HCT116 (cell line): ENCODE results near the gene TRPV5. TPM values are rescaled to one million over a fixed set of nuclear protein-coding genes. Genes with fewer than 3 reads are reported as not detected.

Experiments
- ATAC-seq: fragments of 200-7000 bp; cut with Tn5 transposase; 2 replicates; pipeline ENCODE4 v1.9.1; 2020; ENCODE audit warnings: mild to moderate bottlenecking, moderate library complexity
- BruUV-seq: library from RNA; stranded (reverse); fragments of 400-500 nt; replicated peaks from 2 replicates; lab custom pipeline; 2021; lab: Mats Ljungman, UMichigan
- CTCF ChIA-PET: fragments of 300-600 bp; sonication (Branson Sonifier 250); formaldehyde crosslinking; loops from one replicate; lab custom pipeline; 2021; ENCODE audit warnings: antibody characterized with exemption; lab: Charles Lee
- POLR2A ChIA-PET: fragments of 300-600, 350-600 bp; sonication (Branson Sonifier 250); formaldehyde crosslinking; loops from one replicate; lab custom pipeline; 2021; ENCODE audit warnings: antibody characterized with exemption; lab: Charles Lee
- RAD21 ChIA-PET, 2 experiments: fragments of 300-600 bp; sonication (Branson Sonifier 250); formaldehyde crosslinking; loops; one replicate each; lab custom pipeline; 2023; ENCODE audit warnings: low total read pairs in 2 of 2; ENCODE audit not compliant: uncharacterized antibody in 2 of 2, unreplicated experiment in 2 of 2, low non-redundant PET in 1 of 2; lab: Charles Lee
- DNase-seq: peaks from one replicate; pipeline ENCODE4 v3.0.0-alpha.2; 2010; ENCODE audit warnings: low read depth, low spot score
- H2AFZ ChIP-seq: fragments of 200-600 bp; shearing (Covaris generic), sonication (generic); 2 replicates; pipeline ENCODE4 v1.6.1; 2017; ENCODE audit warnings: low read depth, mixed run types, mixed read lengths, antibody characterized with exemption, low read length; ENCODE audit not compliant: poor library complexity, severe bottlenecking
- H3K27ac ChIP-seq: 2 replicates; pipeline ENCODE4 v1.5.1; 2012; ENCODE audit warnings: low read depth, low read length
- H3K27me3 ChIP-seq: fragments of 200-600 bp; sonication (generic); 2 replicates; pipeline ENCODE4 v1.6.1; 2016; ENCODE audit warnings: mixed run types, low read length, mixed read lengths; ENCODE audit not compliant: insufficient read depth
- H3K36me3 ChIP-seq, 2 experiments: fragments of 200-500 bp in 1 of 2; fragments of 200-600 bp in 1 of 2; sonication (Bioruptor generic) in 1 of 2; sonication (generic) in 1 of 2; 2 replicates each; pipeline versions ENCODE4 v1.5.1 to v1.6.1; 2014 to 2016; ENCODE audit warnings: low read length in 2 of 2, inconsistent platforms in 1 of 2, mixed read lengths in 1 of 2, mixed run types in 1 of 2; ENCODE audit not compliant: insufficient read depth in 2 of 2, control insufficient read depth in 1 of 2
- H3K4me1 ChIP-seq, 2 experiments: fragments of 200-600 bp in 1 of 2; sonication (generic) in 1 of 2; 2 replicates each; pipeline versions ENCODE4 v1.5.1 to v1.6.1; 2012 to 2017; ENCODE audit warnings: low read length in 2 of 2, inconsistent platforms in 1 of 2, mild to moderate bottlenecking in 1 of 2, mixed read lengths in 1 of 2, mixed run types in 1 of 2, moderate library complexity in 1 of 2; ENCODE audit not compliant: insufficient read depth in 2 of 2, control insufficient read depth in 1 of 2
- H3K4me2 ChIP-seq: fragments of 200-600 bp; sonication (generic); 2 replicates; pipeline ENCODE4 v1.6.1; 2017; ENCODE audit warnings: mixed run types, low read length, mixed read lengths
- H3K4me3 ChIP-seq, 2 experiments: fragments of 200-600 bp in 1 of 2; sonication (generic) in 1 of 2; replicated peaks in 1 of 2; 2 replicates each; pipeline ENCODE4 v1.5.1; 2011 to 2016; ENCODE audit warnings: low read length in 2 of 2, control low read depth in 1 of 2, low read depth in 1 of 2, mild to moderate bottlenecking in 1 of 2, mixed read lengths in 1 of 2, mixed run types in 1 of 2
- H3K79me2 ChIP-seq: fragments of 200-600 bp; sonication (generic); 2 replicates; pipeline ENCODE4 v1.6.1; 2017; ENCODE audit warnings: mild to moderate bottlenecking, mixed run types, low read length, moderate library complexity, mixed read lengths; ENCODE audit not compliant: insufficient read depth
- H3K9ac ChIP-seq: fragments of 200-600 bp; sonication (generic); 2 replicates; pipeline ENCODE4 v1.6.1; 2016; ENCODE audit warnings: low read length, mixed read lengths
- H3K9me2 ChIP-seq: fragments of 200-600 bp; sonication (generic), shearing (Covaris generic); 2 replicates; pipeline ENCODE4 v1.6.1; 2017; ENCODE audit warnings: mixed run types, mild to moderate bottlenecking, moderate library complexity; ENCODE audit not compliant: insufficient read depth
- H3K9me3 ChIP-seq, 2 experiments: fragments of 200-500 bp in 1 of 2; fragments of 200-600 bp in 1 of 2; sonication (Bioruptor generic) in 1 of 2; sonication (generic) in 1 of 2; 2 replicates each; pipeline ENCODE4 v1.6.1; 2014 to 2017; ENCODE audit warnings: low read length in 2 of 2, mixed read lengths in 2 of 2, inconsistent platforms in 1 of 2, low read depth in 1 of 2, mild to moderate bottlenecking in 1 of 2, mixed run types in 1 of 2, moderate library complexity in 1 of 2; ENCODE audit not compliant: control insufficient read depth in 1 of 2, insufficient read depth in 1 of 2
- H4K20me1 ChIP-seq: fragments of 200-600 bp; sonication (generic), shearing (Covaris generic); 2 replicates; pipeline ENCODE4 v1.6.1; 2017; ENCODE audit warnings: mixed run types, mild to moderate bottlenecking, moderate library complexity; ENCODE audit not compliant: insufficient read depth
- CBX3 ChIP-seq: IDR thresholded peaks from 2 replicates; pipeline ENCODE4 v1.6.1; 2012; ENCODE audit warnings: low read depth
- CEBPB ChIP-seq: IDR thresholded peaks from 2 replicates; pipeline ENCODE4 v1.6.1; 2012; ENCODE audit warnings: low read depth
- EZH2 ChIP-seq: fragments of 200-600 bp; sonication (generic); IDR thresholded peaks from 2 replicates; pipeline ENCODE4 v1.6.1; 2017; ENCODE audit warnings: antibody characterized with exemption, mixed run types
- EZH2phosphoT487 ChIP-seq: fragments of 200-600 bp; IDR thresholded peaks from 2 replicates; pipeline ENCODE4 v1.6.1; 2018; ENCODE audit warnings: antibody characterized with exemption, borderline replicate concordance
- FOSL1 ChIP-seq: IDR thresholded peaks from 2 replicates; pipeline ENCODE4 v1.6.1; 2012; ENCODE audit warnings: low read depth
- JUND ChIP-seq: IDR thresholded peaks from 2 replicates; pipeline ENCODE4 v1.6.1; 2012
- POLR2A ChIP-seq: IDR thresholded peaks from 2 replicates; pipeline ENCODE4 v1.7.0; 2011; ENCODE audit warnings: borderline replicate concordance; ENCODE audit not compliant: insufficient read depth, insufficient read length; ENCODE audit errors: extremely low read depth
- RAD21 ChIP-seq: IDR thresholded peaks from 2 replicates; pipeline ENCODE4 v1.6.1; 2012; ENCODE audit warnings: low read depth, mild to moderate bottlenecking
- SIN3A ChIP-seq: IDR thresholded peaks from 2 replicates; pipeline ENCODE4 v1.6.1; 2012; ENCODE audit warnings: low read depth
- SP1 ChIP-seq: IDR thresholded peaks from 2 replicates; pipeline ENCODE4 v1.6.1; 2012; ENCODE audit warnings: low read depth
- SRF ChIP-seq: IDR thresholded peaks from 2 replicates; pipeline ENCODE4 v1.6.1; 2012; ENCODE audit warnings: low read depth
- TCF7L2 ChIP-seq: IDR thresholded peaks from 2 replicates; pipeline ENCODE4 v1.7.0; 2011; ENCODE audit warnings: borderline replicate concordance, inconsistent platforms; ENCODE audit not compliant: insufficient read depth, insufficient read length; ENCODE audit errors: extremely low read depth
- YY1 ChIP-seq: IDR thresholded peaks from 2 replicates; pipeline ENCODE4 v1.6.1; 2011; ENCODE audit warnings: low read length, low read depth, moderate library complexity, mild to moderate bottlenecking; ENCODE audit not compliant: insufficient replicate concordance; ENCODE audit errors: extremely low read depth
- ZBTB33 ChIP-seq: IDR thresholded peaks from 2 replicates; pipeline ENCODE4 v1.6.1; 2011; ENCODE audit warnings: mild to moderate bottlenecking, low read length, moderate library complexity; ENCODE audit not compliant: insufficient replicate concordance; ENCODE audit errors: extremely low read depth
- ZFX ChIP-seq: fragments of 450-650 bp; IDR thresholded peaks from 2 replicates; pipeline ENCODE4 v1.6.1; 2017
- ZNF274 ChIP-seq: fragments of 200-500 bp; sonication (Bioruptor generic); IDR thresholded peaks from 2 replicates; pipeline ENCODE4 v1.6.1; 2014; ENCODE audit warnings: mild to moderate bottlenecking, low read depth, low read length, inconsistent platforms
- intact Hi-C: fragments of 100-400 bp; cut with micrococcal nuclease; formaldehyde crosslinking; loops from 2 replicates; pipeline ENCODE4 v1.10.0; 2022
- total RNA-seq: library from RNA; stranded (reverse); gene quantifications from one replicate; pipeline ENCODE4 v1.2.1, GENCODE V29; 2021; ENCODE audit not compliant: unreplicated experiment
- TF ChIP-seq, protein P1 (sequence below): IDR thresholded peaks from 2 replicates; pipeline ENCODE4 v1.6.1; 2012; ENCODE audit warnings: low read depth
- TF ChIP-seq, protein P2 (sequence below), 3 experiments: fragments of 200-600 bp in 1 of 3; sonication (generic) in 1 of 3; IDR thresholded peaks in 2 of 3; conservative IDR thresholded peaks in 1 of 3; 2 replicates each; pipeline ENCODE4 v1.5.1; 2012 to 2017; ENCODE audit warnings: low read depth in 2 of 3, low read length in 2 of 3, antibody characterized with exemption in 1 of 3, borderline replicate concordance in 1 of 3, control low read depth in 1 of 3, mild to moderate bottlenecking in 1 of 3, mixed read lengths in 1 of 3, mixed run types in 1 of 3, moderate library complexity in 1 of 3; ENCODE audit not compliant: insufficient read depth in 1 of 3
- TF ChIP-seq, protein P3 (sequence below): IDR thresholded peaks from 2 replicates; pipeline ENCODE4 v1.6.1; 2012

TRPV5 gene
- total RNA-seq, 1 experiment from 2014 or later, result not detected

GRCh38 chr7:142890874-142891485 lies 42.6 kb downstream of the TRPV5 start:
- Histone ChIP-seq H3K4me3 (no peak overlapping the region), H3K4me1 (peaks cover 1% of the 10 kb centered on the region in 2 experiments; a peak in 3 of 4 replicates), H3K9me3 (no peaks in the 10 kb centered on the region), H3K9ac (no peak overlapping the region), H3K9me2 (no peaks in the 10 kb centered on the region), H3K79me2 (no peaks in the 10 kb centered on the region), H2AFZ (no peak overlapping the region), H3K4me2 (no peak overlapping the region), H3K27me3 (peaks cover 9% of the 10 kb centered on the region; the same call in 1 of the 2 replicates), H4K20me1 (no peaks in the 10 kb centered on the region), H3K36me3 (no peaks in the 10 kb centered on the region), H3K27ac (no peak overlapping the region)
- ATAC-seq (no peak), DNase-seq (no peak)
- intact Hi-C loops, result no loop called here
- CTCF ChIA-PET, result no interaction called here
- POLR2A ChIA-PET, result no interaction called here
- RAD21 ChIA-PET, result no interaction called here
- no peak for TF ChIP-seq FOSL1
- TF ChIP-seq, protein P1, sequence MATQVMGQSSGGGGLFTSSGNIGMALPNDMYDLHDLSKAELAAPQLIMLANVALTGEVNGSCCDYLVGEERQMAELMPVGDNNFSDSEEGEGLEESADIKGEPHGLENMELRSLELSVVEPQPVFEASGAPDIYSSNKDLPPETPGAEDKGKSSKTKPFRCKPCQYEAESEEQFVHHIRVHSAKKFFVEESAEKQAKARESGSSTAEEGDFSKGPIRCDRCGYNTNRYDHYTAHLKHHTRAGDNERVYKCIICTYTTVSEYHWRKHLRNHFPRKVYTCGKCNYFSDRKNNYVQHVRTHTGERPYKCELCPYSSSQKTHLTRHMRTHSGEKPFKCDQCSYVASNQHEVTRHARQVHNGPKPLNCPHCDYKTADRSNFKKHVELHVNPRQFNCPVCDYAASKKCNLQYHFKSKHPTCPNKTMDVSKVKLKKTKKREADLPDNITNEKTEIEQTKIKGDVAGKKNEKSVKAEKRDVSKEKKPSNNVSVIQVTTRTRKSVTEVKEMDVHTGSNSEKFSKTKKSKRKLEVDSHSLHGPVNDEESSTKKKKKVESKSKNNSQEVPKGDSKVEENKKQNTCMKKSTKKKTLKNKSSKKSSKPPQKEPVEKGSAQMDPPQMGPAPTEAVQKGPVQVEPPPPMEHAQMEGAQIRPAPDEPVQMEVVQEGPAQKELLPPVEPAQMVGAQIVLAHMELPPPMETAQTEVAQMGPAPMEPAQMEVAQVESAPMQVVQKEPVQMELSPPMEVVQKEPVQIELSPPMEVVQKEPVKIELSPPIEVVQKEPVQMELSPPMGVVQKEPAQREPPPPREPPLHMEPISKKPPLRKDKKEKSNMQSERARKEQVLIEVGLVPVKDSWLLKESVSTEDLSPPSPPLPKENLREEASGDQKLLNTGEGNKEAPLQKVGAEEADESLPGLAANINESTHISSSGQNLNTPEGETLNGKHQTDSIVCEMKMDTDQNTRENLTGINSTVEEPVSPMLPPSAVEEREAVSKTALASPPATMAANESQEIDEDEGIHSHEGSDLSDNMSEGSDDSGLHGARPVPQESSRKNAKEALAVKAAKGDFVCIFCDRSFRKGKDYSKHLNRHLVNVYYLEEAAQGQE, result no peak
- TF ChIP-seq YY1, result no peak
- no peak for TF ChIP-seq SP1
- TF ChIP-seq TCF7L2, result no peak
- no peak for TF ChIP-seq ZFX
- no peak for TF ChIP-seq RAD21
- no peak for TF ChIP-seq SRF
- no peak for TF ChIP-seq EZH2phosphoT487
- no peak for TF ChIP-seq POLR2A
- TF ChIP-seq, protein P2, sequence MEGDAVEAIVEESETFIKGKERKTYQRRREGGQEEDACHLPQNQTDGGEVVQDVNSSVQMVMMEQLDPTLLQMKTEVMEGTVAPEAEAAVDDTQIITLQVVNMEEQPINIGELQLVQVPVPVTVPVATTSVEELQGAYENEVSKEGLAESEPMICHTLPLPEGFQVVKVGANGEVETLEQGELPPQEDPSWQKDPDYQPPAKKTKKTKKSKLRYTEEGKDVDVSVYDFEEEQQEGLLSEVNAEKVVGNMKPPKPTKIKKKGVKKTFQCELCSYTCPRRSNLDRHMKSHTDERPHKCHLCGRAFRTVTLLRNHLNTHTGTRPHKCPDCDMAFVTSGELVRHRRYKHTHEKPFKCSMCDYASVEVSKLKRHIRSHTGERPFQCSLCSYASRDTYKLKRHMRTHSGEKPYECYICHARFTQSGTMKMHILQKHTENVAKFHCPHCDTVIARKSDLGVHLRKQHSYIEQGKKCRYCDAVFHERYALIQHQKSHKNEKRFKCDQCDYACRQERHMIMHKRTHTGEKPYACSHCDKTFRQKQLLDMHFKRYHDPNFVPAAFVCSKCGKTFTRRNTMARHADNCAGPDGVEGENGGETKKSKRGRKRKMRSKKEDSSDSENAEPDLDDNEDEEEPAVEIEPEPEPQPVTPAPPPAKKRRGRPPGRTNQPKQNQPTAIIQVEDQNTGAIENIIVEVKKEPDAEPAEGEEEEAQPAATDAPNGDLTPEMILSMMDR (IDR thresholded peaks at IDR 0.05 in 2 of 3, conservative IDR thresholded peaks at IDR 0.05 in 1 of 3; ENCODE audit: borderline replicate concordance in 1 of 3, insufficient read depth in 1 of 3, low read depth in 2 of 3, low read length in 2 of 3), result no peak
- no peak for TF ChIP-seq JUND
- TF ChIP-seq EZH2, result no peak
- no peak for TF ChIP-seq SIN3A
- TF ChIP-seq, protein P3, sequence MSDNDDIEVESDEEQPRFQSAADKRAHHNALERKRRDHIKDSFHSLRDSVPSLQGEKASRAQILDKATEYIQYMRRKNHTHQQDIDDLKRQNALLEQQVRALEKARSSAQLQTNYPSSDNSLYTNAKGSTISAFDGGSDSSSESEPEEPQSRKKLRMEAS, result no peak
- no peak for TF ChIP-seq CEBPB
- TF ChIP-seq ZNF274, result no peak
- no peak for TF ChIP-seq CBX3
- no peak for TF ChIP-seq ZBTB33
- BruUV-seq, result no TSS peak
